Neuronal stem cell (in vitro differentiated cells): Measurements from ENCODE around the gene CA5A.
"Not testable (repeated sequence)": the region's sequence is repeated elsewhere in the genome, so short reads cannot be mapped to it uniquely, and the experiment has no call there.

Experiments used
- DNase-seq: peaks from one replicate; pipeline ENCODE4 v3.0.0-alpha.2; 2013; ENCODE audit warnings: low spot score
- H2AFZ ChIP-seq: one replicate; pipeline ENCODE4 v1.6.1; 2013; ENCODE audit warnings: mild to moderate bottlenecking, low read length, inconsistent platforms
- H2AK5ac ChIP-seq: 2 replicates; pipeline ENCODE4 v1.6.1; 2013; ENCODE audit warnings: low read depth, mild to moderate bottlenecking, inconsistent platforms, low read length, moderate library complexity, mixed read lengths
- H2BK120ac ChIP-seq: 2 replicates; pipeline ENCODE4 v1.6.1; 2013; ENCODE audit warnings: low read depth, mild to moderate bottlenecking, inconsistent platforms, low read length, moderate library complexity, mixed read lengths
- H2BK12ac ChIP-seq: one replicate; pipeline ENCODE4 v1.6.1; 2013; ENCODE audit warnings: low read length, inconsistent platforms
- H2BK15ac ChIP-seq: 2 replicates; pipeline ENCODE4 v1.6.1; 2013; ENCODE audit warnings: mild to moderate bottlenecking, low read length, inconsistent platforms, mixed read lengths
- H2BK5ac ChIP-seq: one replicate; pipeline ENCODE4 v1.6.1; 2013; ENCODE audit warnings: inconsistent platforms, mild to moderate bottlenecking, low read length, moderate library complexity
- H3K14ac ChIP-seq: one replicate; pipeline ENCODE4 v1.6.1; 2013; ENCODE audit warnings: low read length, inconsistent platforms
- H3K18ac ChIP-seq: 2 replicates; pipeline ENCODE4 v1.6.1; 2013; ENCODE audit warnings: low read length, inconsistent platforms
- H3K23ac ChIP-seq: 2 replicates; pipeline ENCODE4 v1.6.1; 2013; ENCODE audit warnings: low read depth, mild to moderate bottlenecking, mixed read lengths, low read length, inconsistent platforms; ENCODE audit not compliant: poor library complexity
- H3K27ac ChIP-seq: replicated peaks from 3 replicates; pipeline ENCODE4 v1.5.1; 2013; ENCODE audit warnings: low read length, inconsistent platforms
- H3K27me3 ChIP-seq, 3 experiments: 2 replicates each; pipeline ENCODE4 v1.6.1; 2013; ENCODE audit warnings: low read length in 3 of 3, mild to moderate bottlenecking in 2 of 3, inconsistent platforms in 1 of 3, low read depth in 1 of 3, mixed read lengths in 1 of 3, moderate library complexity in 1 of 3; ENCODE audit not compliant: control insufficient read depth in 3 of 3, insufficient read depth in 3 of 3
- H3K36me3 ChIP-seq, 2 donors: replicated peaks in 1 of 2; 2 replicates each; pipeline ENCODE4 v1.6.1; 2013; ENCODE audit warnings: low read length in 2 of 2; ENCODE audit not compliant: control insufficient read depth in 2 of 2, insufficient read depth in 2 of 2
- H3K4ac ChIP-seq: 2 replicates; pipeline ENCODE4 v1.6.1; 2013; ENCODE audit warnings: inconsistent platforms, mild to moderate bottlenecking, low read length, moderate library complexity
- H3K4me1 ChIP-seq, 2 donors: 1 replicate in 1 of 2; 2 replicates in 1 of 2; pipeline ENCODE4 v1.6.1; 2013; ENCODE audit warnings: low read length in 2 of 2, low read depth in 1 of 2; ENCODE audit not compliant: control insufficient read depth in 2 of 2, insufficient read depth in 1 of 2
- H3K4me2 ChIP-seq: one replicate; pipeline ENCODE4 v1.6.1; 2013; ENCODE audit warnings: mild to moderate bottlenecking, low read length, inconsistent platforms; ENCODE audit not compliant: insufficient read depth, poor library complexity, severe bottlenecking
- H3K4me3 ChIP-seq, 2 donors: 2 replicates each; pipeline ENCODE4 v1.5.1; 2013; ENCODE audit warnings: low read length in 2 of 2, mild to moderate bottlenecking in 2 of 2, inconsistent platforms in 1 of 2, moderate library complexity in 1 of 2
- H3K79me1 ChIP-seq: one replicate; pipeline ENCODE4 v1.6.1; 2013; ENCODE audit warnings: low read depth, mild to moderate bottlenecking, inconsistent platforms, low read length, moderate library complexity
- H3K9ac ChIP-seq: one replicate; pipeline ENCODE4 v1.6.1; 2013; ENCODE audit warnings: mild to moderate bottlenecking, low read depth, low read length, inconsistent platforms; ENCODE audit not compliant: poor library complexity
- H3K9me3 ChIP-seq, 2 donors: replicated peaks in 1 of 2; 2 replicates each; pipeline versions ENCODE3 to v1.6.1; 2013; ENCODE audit warnings: low read length in 2 of 2, mild to moderate bottlenecking in 2 of 2, inconsistent platforms in 1 of 2, low read depth in 1 of 2, mixed read lengths in 1 of 2, moderate library complexity in 1 of 2; ENCODE audit not compliant: control insufficient read depth in 2 of 2, insufficient read depth in 1 of 2
- H4K8ac ChIP-seq: one replicate; pipeline ENCODE4 v1.6.1; 2013; ENCODE audit warnings: low read depth, mild to moderate bottlenecking, inconsistent platforms, low read length, moderate library complexity
- H4K91ac ChIP-seq: one replicate; pipeline ENCODE4 v1.6.1; 2013; ENCODE audit warnings: low read length, low read depth, mild to moderate bottlenecking, inconsistent platforms; ENCODE audit not compliant: poor library complexity
- WGBS, 2 donors: extraction: QIAGEN DNeasy Blood & Tissue Kit; methylation state at CpG; one replicate each; pipeline ENCODE4 v1.1.7; 2013; ENCODE audit warnings: missing lambda C conversion rate in 2 of 2, mixed read lengths in 1 of 2; ENCODE audit not compliant: insufficient read length in 2 of 2, insufficient replicate concordance in 1 of 2; ENCODE audit errors: extremely low coverage in 2 of 2; 5-methylcytosine and 5-hydroxymethylcytosine counted together

CA5A gene

DNA sequence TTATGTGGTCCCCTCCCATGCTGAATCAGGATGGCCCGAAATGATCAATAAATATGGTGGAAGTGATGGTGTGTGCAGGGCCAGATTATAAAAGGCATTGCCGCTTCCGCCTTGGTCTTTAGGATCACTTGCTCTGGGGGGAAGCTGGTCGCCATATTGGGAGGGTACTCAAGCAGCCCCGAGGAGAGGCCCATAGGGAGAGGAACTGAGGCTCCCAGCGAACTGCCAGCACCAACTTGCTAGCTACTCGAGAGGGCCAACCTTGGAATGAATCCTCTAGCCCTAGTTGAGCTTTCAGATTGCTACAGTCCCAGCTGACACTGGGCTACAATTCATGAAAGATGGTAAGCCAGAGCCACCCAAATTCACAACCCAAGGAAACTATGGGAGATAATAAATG lies 48.0 kb downstream of the CA5A start:
- no CpG with 5 or more reads among the region's 7 CpGs for WGBS, 2 donors

DNA sequence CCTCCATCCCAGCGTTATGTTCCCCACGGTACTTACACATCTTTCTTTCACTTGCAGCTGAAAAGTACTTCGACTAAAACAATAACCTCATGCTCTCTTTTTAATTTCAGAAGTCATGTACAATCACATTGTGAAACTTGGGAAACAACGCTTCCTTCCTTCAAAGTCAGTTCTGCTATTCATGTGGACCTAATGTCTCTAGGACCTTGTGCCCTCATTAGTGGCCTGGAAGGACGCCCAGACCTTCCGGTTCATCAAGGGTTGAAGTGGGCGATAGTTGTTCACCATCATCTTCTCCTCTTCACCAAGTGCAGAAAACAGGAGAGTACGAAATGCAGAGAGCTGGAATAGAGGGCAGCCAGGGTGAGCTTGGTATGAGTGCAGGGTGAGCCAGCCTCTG lies 48.4 kb downstream of the CA5A start:
- H2BK12ac ChIP-seq, H3K18ac ChIP-seq, H4K8ac ChIP-seq, H3K79me1 ChIP-seq, H2BK120ac ChIP-seq, H2AFZ ChIP-seq, H3K14ac ChIP-seq, H3K23ac ChIP-seq, DNase-seq, H3K9ac ChIP-seq, H3K36me3 ChIP-seq, H3K4ac ChIP-seq, H2BK15ac ChIP-seq, H3K4me2 ChIP-seq, H3K27ac ChIP-seq, H3K4me3 ChIP-seq, H3K27me3 ChIP-seq, H3K4me1 ChIP-seq, H4K91ac ChIP-seq, H2BK5ac ChIP-seq, H2AK5ac ChIP-seq, H3K9me3 ChIP-seq: not testable (repeated sequence)
- no CpG with 5 or more reads among the region's 8 CpGs for WGBS, 2 donors

More for the DNA sequence above, 48.0 kb downstream of the CA5A start:
- not testable (repeated sequence) for H2BK12ac ChIP-seq, H3K4me1 ChIP-seq, H3K9ac ChIP-seq, H3K4me2 ChIP-seq, H4K8ac ChIP-seq, H3K79me1 ChIP-seq, H2AFZ ChIP-seq, H3K4ac ChIP-seq, H3K4me3 ChIP-seq, H2BK120ac ChIP-seq, H3K23ac ChIP-seq, H3K9me3 ChIP-seq, H2BK15ac ChIP-seq, H3K18ac ChIP-seq, H4K91ac ChIP-seq, H2AK5ac ChIP-seq, H3K36me3 ChIP-seq, H2BK5ac ChIP-seq, H3K27me3 ChIP-seq, DNase-seq, H3K27ac ChIP-seq, H3K14ac ChIP-seq

DNA sequence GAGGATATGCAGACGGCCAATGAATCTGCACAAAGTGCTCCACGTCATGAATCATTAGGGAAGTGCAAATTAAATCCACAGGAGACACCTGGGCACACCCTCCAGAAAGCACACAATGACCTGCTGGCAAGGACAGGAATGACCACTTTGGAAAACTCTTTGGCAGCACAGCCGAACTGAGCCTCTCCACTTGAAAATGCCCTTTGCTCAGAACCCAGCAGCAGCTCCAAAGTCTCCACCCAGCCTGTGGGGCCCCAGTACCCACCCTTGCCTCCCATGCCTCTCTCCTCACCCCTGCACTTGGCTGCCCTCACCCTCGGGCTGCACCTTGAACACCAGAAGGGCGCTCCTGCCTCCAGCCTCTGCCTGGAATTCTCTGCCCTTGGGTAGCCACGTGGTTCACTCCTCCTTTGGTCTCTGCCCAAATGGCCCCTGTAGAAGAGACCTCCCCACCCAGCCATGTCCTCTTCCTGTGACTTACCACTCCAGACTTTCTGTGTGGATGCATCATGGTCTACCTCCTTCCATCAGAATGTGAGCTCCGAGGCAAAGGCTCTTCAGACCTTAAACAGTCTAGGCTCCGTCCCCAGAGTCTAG lies 50.9 kb downstream of the CA5A start:
- not testable (repeated sequence) for H3K79me1 ChIP-seq, H2AFZ ChIP-seq, H3K9ac ChIP-seq, H3K27ac ChIP-seq, DNase-seq, H3K14ac ChIP-seq, H3K18ac ChIP-seq, H3K23ac ChIP-seq, H2BK15ac ChIP-seq, H3K4me3 ChIP-seq, H3K36me3 ChIP-seq, H3K4ac ChIP-seq, H3K9me3 ChIP-seq, H4K91ac ChIP-seq, H3K4me1 ChIP-seq, H2AK5ac ChIP-seq, H4K8ac ChIP-seq, H2BK120ac ChIP-seq, H3K4me2 ChIP-seq, H2BK5ac ChIP-seq, H2BK12ac ChIP-seq
- H3K27me3 ChIP-seq: peaks cover 0 to 11% (median 0%) of the 10 kb centered on the region in 3 experiments
- no CpG with 5 or more reads among the region's 8 CpGs for WGBS, 2 donors

DNA sequence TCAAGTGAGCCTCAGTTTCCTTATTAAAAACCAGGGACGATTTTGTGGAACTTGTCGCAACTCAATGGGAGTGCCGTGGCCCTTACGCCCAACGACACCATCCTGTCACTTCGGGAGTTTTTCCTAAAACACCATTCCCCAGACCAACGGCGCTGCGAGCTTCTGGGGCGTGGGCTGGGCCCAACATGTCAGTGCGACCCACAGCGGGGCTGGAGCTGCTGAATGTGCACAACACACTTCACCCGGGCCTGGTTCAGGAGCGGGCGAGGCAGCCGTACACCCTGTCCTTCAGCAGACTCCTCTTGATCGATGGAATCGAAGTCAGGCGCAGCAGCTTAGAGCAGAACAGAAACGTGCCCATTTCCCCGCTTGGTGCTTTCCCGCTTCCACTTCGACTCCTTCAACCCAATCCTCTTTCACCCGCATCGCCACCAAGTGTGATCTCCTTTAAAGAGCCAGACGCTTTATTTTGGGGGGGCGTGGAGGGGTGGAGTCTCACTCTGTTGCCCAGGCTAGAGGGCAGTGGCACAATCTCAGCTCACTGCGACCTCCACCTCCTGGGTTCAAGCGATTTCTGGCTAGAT lies 53.8 kb downstream of the CA5A start:
- Histone ChIP-seq H3K27me3 (peaks cover 0 to 11% (median 2%) of the 10 kb centered on the region in 3 experiments), H3K9ac (no peak overlapping the region), H3K4me3 (no peak overlapping the region), H3K36me3 (no peaks in the 10 kb centered on the region), H3K14ac (no peak overlapping the region), H2BK15ac (no peak overlapping the region), H3K27ac (no peak overlapping the region), H4K8ac (no peak overlapping the region), H2AK5ac (no peak overlapping the region), H2BK5ac (no peak overlapping the region), H3K4me1 (peaks cover 0 to 4% of the 10 kb centered on the region in 2 donors), H3K9me3 (no peaks in the 10 kb centered on the region), H3K79me1 (no peaks in the 10 kb centered on the region), H2AFZ (peak overlapping the region; percentile 87), H2BK120ac (peak overlapping the region; percentile 50), H3K23ac (no peak overlapping the region), H3K4me2 (no peak overlapping the region), H3K4ac (no peak overlapping the region), H2BK12ac (no peak overlapping the region), H3K18ac (no peak overlapping the region), H4K91ac (no peak overlapping the region)
- no peak for DNase-seq
- WGBS, 2 donors: no CpG with 5 or more reads among the region's 29 CpGs
